Stimulated activated CD4-positive, alpha-beta T cell treated with anti-CD3 and anti-CD28 coated beads, Interleukin-1b, Interleukin-23, amount 100 ng/mL, for 4 hours (primary cell): ENCODE data around the gene FBXW10.
"Not testable (repeated sequence)": the region's sequence is repeated elsewhere in the genome, so short reads cannot be mapped to it uniquely, and the experiment has no call there.

Experiments
- DNase-seq, 2 donors: peaks; one replicate each; pipeline ENCODE4 v3.0.0-alpha.2; 2020; ENCODE audit warnings: low read depth in 2 of 2

Gene FBXW10

DNA sequence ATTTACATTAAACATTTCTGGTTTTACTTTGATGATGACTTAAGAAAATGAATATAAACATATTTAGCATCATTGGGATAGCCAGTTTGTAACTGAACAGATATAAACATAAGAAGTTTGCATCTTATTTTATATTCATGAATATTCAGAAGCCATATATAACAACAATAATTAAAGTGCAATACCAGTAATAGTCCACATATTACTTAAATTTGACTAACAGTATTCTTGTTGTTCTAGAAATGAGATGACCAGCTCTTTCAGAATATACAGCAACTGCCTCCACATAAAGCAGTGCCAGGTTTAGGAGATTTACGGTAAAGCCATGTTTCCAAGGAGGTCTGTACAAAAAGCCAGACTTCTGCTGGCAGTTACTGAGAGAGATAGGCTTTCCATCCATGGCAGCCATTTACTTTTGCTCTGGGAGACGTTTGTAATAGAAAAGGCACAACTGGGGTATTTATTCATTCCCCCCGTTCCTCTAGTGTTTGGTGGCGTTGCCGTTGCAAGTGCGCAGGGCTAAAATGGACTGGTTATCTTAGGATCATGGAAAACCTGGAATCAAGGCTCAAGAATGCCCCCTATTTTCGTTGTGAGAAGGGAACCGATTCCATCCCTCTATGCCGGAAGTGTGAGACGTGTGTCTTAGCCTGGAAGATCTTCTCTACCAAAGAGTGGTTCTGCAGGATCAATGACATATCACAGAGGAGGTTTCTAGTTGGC lies at the start of gene FBXW10:
TSS of gene FBXW10 (plus strand) at position 356 of the 723 bp plus-strand sequence. CDS start at position 547, 191 bp downstream.
- DNase-seq: not testable (repeated sequence)

DNA sequence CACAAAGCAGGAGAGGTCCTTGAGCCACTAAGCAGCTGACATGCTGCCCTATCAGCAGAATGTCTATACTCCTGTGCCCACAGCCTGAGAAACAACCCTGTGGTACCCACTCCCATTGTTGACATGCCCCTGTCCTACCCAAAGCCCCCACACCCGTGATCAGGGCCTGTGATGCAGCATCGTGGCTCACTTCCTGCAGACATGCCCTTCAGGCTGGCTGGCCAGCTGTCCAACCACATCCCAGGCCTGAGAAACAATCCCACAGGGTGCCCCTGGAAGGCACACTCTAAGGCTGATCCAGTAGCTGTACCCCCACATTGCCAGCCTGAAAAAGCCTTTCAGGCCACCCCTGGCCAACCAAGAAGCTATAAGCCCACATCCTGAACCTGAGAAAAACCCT lies 48.7 kb upstream of the FBXW10 start:
- DNase-seq: not testable (repeated sequence)

DNA sequence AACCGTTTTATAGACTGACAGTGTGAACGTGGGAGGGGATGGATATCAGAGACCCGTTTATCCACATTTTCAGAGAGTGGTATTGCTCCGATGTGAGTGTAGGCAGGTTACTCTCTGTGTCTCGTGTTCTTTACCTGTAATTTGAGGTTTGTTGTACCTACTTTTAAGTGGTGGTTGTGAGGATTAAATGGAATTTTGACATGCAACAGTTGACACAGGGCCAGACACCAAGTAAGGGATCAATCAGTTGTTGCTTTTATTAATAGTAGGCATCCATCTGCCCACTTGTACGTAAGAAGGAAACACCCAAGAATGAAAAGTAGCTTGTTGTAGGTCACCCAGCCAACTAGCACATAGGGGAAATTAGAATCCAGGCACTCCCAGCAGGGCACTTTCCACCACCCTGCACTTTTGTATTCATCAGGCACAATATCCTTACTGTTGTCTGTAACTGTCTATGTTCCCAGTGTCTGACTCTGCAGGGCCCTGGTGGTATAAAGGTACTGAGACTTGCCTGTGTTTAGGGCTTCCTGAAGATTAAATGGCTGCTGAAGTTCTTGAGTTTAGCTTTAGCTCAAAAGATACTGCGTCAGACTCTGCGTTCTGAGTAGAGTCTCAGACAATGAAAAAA lies 45.3 kb upstream of the FBXW10 start:
- DNase-seq: not testable (repeated sequence)

DNA sequence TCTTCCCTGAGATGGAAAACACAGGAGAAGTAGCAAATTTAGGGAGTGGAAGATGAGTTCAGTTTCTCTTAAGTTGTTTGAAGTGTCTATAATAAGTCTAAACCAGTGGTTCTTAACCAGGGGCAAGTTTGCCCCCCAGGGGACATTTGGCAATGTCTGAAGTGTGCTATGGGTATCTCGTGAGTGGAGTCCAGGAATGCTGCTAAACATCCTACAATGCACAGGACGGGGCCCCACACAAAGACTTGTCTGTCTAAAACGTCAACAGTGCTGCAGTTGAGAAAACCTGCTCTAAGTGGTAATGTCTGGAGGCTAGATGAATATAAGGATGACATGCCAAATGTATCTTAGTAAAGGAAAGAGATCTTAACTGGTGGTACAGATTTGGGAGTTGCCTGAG lies 37.9 kb upstream of the FBXW10 start:
- not testable (repeated sequence) for DNase-seq

- not testable (repeated sequence) for DNase-seq
Observed at GRCh38 chr17:18708215-18708614, 35.6 kb upstream of the FBXW10 start.

GRCh38 chr17:18712354-18712999 lies 31.4 kb upstream of the FBXW10 start:
- DNase-seq: peak; percentile 46 to 54

DNA sequence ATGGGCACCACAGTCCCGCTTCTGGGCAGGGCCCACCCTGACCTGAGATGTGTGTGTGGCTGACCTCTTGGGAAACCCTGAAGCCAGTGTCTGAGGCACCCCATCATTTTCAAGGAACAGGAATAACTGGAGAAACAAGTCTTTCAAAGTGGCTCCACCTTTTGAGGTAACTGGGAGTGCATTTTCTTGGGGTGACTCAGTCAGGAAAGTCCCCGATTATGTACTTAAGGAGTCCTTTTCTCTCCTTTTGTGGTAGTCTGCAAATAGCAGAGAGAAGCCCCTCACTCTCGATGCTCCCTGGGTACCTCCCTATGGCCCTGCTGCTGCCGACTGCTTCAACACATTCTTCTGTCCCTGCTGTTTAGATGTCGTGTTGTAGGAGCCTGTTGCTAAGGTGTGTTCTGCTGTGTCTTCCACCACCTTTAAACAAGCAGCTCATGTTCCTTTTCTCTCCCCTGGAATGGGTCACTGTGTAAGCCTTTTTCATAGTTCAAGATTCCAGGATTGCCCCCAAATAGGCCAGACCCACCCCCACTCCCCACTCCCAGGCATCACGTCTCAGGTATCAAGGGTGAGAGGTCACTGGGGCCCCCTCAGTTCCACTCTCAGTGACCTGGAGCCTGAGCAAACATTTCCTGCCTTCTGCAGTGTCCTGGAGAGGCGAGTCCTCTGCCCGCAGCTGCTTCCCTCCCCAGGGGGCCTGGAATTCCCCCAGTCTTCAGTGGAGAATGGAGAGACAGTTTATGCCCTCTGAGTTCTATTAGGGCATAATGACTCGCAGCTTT lies 25.0 kb upstream of the FBXW10 start:
- not testable (repeated sequence) for DNase-seq

- DNase-seq: not testable (repeated sequence)
Observed at GRCh38 chr17:18719428-18720110, 24.3 kb upstream of the FBXW10 start.

GRCh38 chr17:18721775-18722547 lies 21.9 kb upstream of the FBXW10 start:
- not testable (repeated sequence) for DNase-seq

- DNase-seq: not testable (repeated sequence)
Observed at GRCh38 chr17:18722612-18723011, 21.2 kb upstream of the FBXW10 start.

DNA sequence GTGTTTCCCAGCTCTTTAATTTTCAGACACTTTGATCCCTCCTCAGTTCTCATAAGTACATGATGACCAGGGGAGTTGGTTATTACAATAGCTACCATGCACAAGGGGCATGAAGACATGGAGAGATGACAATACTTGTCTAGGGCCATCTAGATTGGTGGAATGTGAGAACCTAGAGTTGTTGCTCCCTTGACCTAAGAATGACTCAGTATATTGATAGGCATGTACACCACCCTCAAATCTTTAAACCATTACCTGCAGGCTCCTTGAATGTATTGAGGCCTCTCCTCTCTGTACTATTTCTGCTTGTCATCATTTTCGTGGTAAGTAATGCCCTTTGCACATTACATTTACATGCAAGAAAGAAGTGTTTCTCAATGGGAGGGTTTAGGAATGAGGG lies 20.3 kb upstream of the FBXW10 start:
- not testable (repeated sequence) for DNase-seq

DNA sequence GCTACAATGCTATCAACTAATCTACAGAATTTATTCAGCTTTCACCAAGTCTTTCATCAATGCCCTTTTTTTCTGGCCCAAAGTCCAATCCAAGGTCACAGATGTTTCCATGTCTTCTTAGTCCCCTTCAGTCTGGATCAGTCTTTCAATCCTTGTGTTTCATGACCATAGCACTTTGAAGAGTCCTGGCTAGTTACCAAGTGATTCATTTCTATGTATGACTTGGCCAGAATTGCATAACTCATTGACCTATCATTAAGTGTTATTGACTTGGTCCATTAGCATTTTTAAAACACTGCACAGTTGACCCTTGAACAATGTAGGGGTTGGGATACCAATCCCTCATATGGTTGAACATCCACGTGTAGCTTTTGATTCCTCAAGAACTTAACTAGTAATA lies 11.4 kb upstream of the FBXW10 start:
- not testable (repeated sequence) for DNase-seq

DNA sequence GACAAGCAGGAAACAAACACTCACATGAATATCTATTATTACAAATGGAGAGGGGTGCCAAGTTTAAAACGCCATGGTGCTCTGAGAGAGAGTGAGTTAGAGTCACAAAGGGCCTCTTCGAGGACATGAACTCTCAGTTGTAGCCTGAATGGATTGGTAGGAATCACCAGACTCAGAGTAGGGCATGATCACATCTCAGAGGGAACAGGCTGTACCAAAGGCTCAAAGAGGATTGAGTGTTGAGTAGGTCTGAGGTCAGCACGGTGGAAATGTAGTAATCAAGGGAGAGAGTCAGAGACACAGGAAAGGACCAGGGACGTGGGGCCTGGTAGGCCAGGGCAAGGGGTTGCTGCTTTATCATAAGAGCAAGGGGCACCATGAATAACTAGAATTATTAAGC lies 10.5 kb upstream of the FBXW10 start:
- not testable (repeated sequence) for DNase-seq

- DNase-seq: not testable (repeated sequence)
Observed at GRCh38 chr17:18739616-18740391, 4.0 kb upstream of the FBXW10 start.

GRCh38 chr17:18741228-18741627 lies 2.6 kb upstream of the FBXW10 start:
- not testable (repeated sequence) for DNase-seq

DNA sequence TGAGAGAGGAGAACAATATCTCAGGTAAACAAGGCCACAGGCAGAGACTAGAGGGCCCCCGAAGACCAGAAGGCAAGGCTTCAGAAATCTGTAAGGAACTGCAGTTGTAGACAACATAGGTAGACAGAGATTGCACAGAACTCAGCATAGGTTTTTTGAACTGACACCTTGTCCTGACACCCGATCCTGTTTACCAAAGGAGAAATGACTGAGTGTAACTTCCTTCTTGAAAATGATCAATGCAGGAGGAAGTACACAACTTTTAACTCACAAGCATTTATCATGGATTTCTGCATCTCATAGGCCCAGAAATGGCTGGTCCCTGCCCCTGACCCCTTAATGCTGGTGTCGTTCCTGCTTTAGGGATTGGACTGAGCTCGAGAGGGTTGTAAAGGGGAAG lies 872 bp downstream of the FBXW10 start:
- not testable (repeated sequence) for DNase-seq

- not testable (repeated sequence) for DNase-seq
Observed at GRCh38 chr17:18746551-18746950, 2.7 kb downstream of the FBXW10 start.

DNA sequence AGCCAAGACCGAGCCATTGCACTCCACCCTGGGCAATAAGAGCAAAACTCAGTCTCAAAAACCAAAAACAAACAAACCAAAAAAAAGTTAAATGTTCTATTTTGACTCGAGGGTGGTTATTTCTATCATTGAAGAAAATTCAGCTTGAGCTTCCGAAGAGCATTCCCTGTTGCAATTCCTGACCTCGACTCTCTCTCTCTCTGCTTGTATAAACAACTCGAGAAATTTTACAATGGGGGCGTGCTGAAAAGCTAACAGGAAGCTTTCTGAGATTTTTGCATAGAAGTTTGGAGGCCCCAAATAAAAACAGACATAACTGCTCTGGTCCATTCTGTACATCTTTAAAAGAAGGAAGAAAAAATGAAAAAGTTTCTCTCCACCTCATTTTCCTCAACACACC lies 3.6 kb downstream of the FBXW10 start:
- not testable (repeated sequence) for DNase-seq

GRCh38 chr17:18750242-18750641 lies 6.4 kb downstream of the FBXW10 start:
- DNase-seq: not testable (repeated sequence)
